Panc1 (cell line): Measurements from ENCODE around the gene SHISA4.

Experiments used
- POLR2AphosphoS5 ChIP-seq: IDR thresholded peaks from 2 replicates; pipeline ENCODE4 v1.6.1; 2012; ENCODE audit warnings: mild to moderate bottlenecking, low read depth, low read length, moderate library complexity
- SIN3A ChIP-seq: IDR thresholded peaks from 2 replicates; pipeline ENCODE4 v1.6.1; 2012; ENCODE audit warnings: low read depth, mild to moderate bottlenecking, low read length, moderate library complexity, borderline replicate concordance; ENCODE audit not compliant: insufficient read depth
- TF ChIP-seq, protein P1 (sequence below): fragments of 450-650 bp; IDR thresholded peaks from 2 replicates; pipeline ENCODE4 v1.5.1; 2017; ENCODE audit warnings: mild to moderate bottlenecking

DNA sequence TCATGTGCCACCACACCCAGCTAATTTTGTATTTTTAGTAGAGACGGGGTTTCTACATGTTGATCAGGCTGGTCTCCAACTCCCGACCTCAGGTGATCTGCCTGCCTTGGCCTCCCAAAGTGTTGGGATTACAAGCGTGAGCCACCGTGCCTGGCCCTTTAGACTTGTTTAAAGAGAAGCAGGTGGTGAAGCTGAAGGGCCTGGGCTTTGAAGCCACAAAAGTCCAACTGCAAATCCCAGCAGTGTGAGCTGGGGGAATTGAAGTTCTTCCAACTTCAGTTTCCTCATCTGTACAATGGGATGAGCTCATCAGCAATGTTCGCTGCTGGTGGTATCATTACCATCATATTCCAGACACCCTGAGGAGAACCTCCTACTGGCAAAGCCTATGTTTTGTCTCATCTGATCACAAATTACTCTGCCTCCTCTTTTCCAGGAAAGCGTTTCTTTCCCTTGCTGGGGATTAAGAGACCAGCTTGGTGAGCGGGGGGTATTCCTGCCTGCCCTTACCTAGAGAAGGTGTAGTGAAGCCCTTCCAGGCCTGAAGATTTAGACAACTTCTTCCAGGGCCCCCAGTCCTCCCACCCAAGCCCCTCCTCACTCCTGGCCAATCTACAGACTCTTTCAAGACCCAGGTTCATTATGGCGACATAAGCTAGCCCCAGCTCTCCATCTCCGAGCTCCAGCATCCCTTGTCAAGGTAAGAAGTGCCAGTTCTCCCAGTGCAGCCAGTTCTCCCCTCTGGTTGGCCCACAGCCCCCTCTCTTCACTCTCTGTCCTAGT is 2.4 kb upstream of the SHISA4 start:
- TF ChIP-seq, protein P1, sequence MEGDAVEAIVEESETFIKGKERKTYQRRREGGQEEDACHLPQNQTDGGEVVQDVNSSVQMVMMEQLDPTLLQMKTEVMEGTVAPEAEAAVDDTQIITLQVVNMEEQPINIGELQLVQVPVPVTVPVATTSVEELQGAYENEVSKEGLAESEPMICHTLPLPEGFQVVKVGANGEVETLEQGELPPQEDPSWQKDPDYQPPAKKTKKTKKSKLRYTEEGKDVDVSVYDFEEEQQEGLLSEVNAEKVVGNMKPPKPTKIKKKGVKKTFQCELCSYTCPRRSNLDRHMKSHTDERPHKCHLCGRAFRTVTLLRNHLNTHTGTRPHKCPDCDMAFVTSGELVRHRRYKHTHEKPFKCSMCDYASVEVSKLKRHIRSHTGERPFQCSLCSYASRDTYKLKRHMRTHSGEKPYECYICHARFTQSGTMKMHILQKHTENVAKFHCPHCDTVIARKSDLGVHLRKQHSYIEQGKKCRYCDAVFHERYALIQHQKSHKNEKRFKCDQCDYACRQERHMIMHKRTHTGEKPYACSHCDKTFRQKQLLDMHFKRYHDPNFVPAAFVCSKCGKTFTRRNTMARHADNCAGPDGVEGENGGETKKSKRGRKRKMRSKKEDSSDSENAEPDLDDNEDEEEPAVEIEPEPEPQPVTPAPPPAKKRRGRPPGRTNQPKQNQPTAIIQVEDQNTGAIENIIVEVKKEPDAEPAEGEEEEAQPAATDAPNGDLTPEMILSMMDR: no peak
- no peak for TF ChIP-seq SIN3A
- TF ChIP-seq POLR2AphosphoS5: no peak
